NCI-H510A treated with DMSO at 0.1 percent for 48 hours (cell line): ENCODE measurements around the gene AARS2.
A peak's percentile ranks its signal among the peaks of the same experiment; 100 is the strongest.

Experiments used
- DNase-seq: peaks from one replicate; lab custom pipeline; 2025; lab: John Stamatoyannopoulos, UW

The AARS2 gene

GRCh38 chr6:44275749-44276648 lies 37.1 kb downstream of the AARS2 start:
- DNase-seq: no peak

DNA sequence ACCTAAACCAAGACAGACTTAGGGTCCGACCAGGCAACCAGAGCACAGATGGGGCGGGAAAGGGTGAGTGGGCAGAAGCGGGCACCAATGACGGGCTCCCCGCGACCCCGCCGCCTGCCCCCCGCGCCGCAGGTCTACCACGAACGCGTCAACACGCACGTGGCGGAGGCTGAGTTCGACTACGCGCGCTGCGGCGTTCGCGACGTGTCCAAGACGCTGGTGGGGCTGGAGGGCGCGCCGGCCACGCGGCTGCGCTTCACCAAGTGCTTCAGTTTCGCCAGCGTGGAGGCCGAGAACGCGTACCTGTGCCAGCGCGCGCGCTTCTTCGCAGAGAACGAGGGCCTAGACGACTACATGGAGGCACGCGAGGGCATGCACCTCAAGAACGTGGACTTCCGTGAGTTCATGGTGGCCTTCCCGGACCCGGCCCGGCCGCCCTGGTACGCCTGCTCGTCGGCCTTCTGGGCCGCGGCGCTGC lies 37.8 kb downstream of the AARS2 start:
- no peak for DNase-seq

GRCh38 chr6:44273617-44274016 lies 39.5 kb downstream of the AARS2 start:
- DNase-seq: no peak

GRCh38 chr6:44272999-44273566 lies 40.1 kb downstream of the AARS2 start:
- DNase-seq: no peak

- DNase-seq: no peak
Observed at GRCh38 chr6:44272529-44272928, 40.6 kb downstream of the AARS2 start.

- no peak for DNase-seq
Observed at GRCh38 chr6:44271914-44272313, 41.2 kb downstream of the AARS2 start.

GRCh38 chr6:44271406-44271723 lies 41.8 kb downstream of the AARS2 start:
- DNase-seq: no peak

GRCh38 chr6:44270526-44271405 lies 42.4 kb downstream of the AARS2 start:
- peak; percentile 17 for DNase-seq

GRCh38 chr6:44269921-44270525 lies 43.1 kb downstream of the AARS2 start, which contains the start of gene TMEM151B:
Gene TMEM151B, plus strand, starts transcription at chr6:44270450. Its CDS starts 293 bp downstream, at chr6:44270743.
- no peak for DNase-seq

GRCh38 chr6:44269178-44269920 lies 43.8 kb downstream of the AARS2 start:
- DNase-seq: no peak

- peak; percentile 87 for DNase-seq
Observed at GRCh38 chr6:44268095-44268628, 45.0 kb downstream of the AARS2 start.

DNA sequence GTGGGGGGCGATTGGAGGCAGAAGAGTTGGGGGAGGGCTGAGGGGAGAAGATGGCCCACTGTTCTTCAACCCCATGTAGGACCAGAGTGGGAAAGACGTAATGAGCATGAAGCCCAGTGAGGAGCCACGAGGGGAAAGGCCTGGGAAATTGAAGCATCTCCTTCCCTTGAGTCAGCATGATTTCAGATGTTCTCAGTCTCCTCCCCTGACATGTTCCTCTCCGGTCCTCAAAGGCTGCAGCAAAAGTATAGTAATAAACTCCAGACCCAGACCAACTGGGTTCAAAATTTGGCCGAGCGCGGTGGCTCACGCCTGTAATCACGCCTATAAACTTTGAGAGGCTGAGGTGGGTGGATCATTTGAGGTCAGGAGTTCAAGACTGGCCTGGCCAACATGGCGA lies 45.9 kb downstream of the AARS2 start:
- DNase-seq: no peak

- DNase-seq: no peak
Observed at GRCh38 chr6:44266347-44266746, 46.8 kb downstream of the AARS2 start.

GRCh38 chr6:44265722-44266233 lies 47.4 kb downstream of the AARS2 start:
- DNase-seq: no peak

GRCh38 chr6:44265007-44265721 lies 48.0 kb downstream of the AARS2 start, which contains the start of gene NFKBIE:
Gene NFKBIE, minus strand, starts transcription at chr6:44265551. Its CDS starts 205 bp downstream, at chr6:44265346.
- peak; percentile 82 for DNase-seq

GRCh38 chr6:44264154-44265006 lies 48.8 kb downstream of the AARS2 start:
- DNase-seq: no peak

- DNase-seq: no peak
Observed at GRCh38 chr6:44263354-44264100, 49.6 kb downstream of the AARS2 start.
